Measurements from ENCODE around the gene KCNIP1.

The KCNIP1 gene

DNA sequence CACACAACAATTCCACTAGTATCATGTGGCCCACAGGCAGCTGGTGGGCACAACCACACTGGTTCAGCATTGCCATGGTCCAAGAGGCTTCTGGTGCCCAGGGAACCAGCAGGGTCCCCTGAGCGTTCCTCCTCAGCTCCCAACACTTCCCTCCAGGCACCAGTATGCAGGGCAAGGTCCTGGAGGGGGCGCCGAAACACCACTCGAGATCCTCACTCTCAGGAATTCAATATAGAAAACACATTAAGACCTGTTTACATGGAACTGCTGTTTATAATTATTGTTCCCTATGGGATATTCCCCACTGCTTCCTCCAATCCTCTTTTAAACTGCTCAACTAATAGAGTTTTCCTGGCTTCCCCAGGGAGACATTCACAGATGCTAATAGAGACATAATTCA is 187.8 kb downstream of the KCNIP1 start:
- H4K91ac ChIP-seq (ENCODE audit: low read length), result no peak overlapping the region
- no peak overlapping the region for H3K27ac ChIP-seq (ENCODE audit: low read length, poor library complexity, severe bottlenecking)
- H3K9ac ChIP-seq (ENCODE audit: low read length), result no peak overlapping the region
- H4K8ac ChIP-seq (ENCODE audit: low read length), result no peak overlapping the region
- H3K23ac ChIP-seq (ENCODE audit: low read length in 2 of 2), result no peak overlapping the region
- H3K9me3 ChIP-seq (ENCODE audit: control insufficient read depth, low read length), result no peaks in the 10 kb centered on the region
- no peaks in the 10 kb centered on the region for H3K4me1 ChIP-seq (ENCODE audit: control insufficient read depth, insufficient read depth, low read depth, low read length)
- no peak overlapping the region for H2BK15ac ChIP-seq (ENCODE audit: low read depth, poor library complexity, severe bottlenecking)
- peaks cover 33 to 50% of the 10 kb centered on the region in 2 experiments for H3K27me3 ChIP-seq (ENCODE audit: control insufficient read depth in 1 of 2, insufficient read depth in 1 of 2, low read length in 2 of 2)
- no peak overlapping the region for H3K4ac ChIP-seq (ENCODE audit: low read depth in 1 of 2, low read length in 2 of 2)
- no peak overlapping the region for H2BK12ac ChIP-seq (ENCODE audit: low read length in 2 of 2)
- WGBS, result 15% methylated on average over 4 of the region's 4 CpGs
- no peak overlapping the region for H3K18ac ChIP-seq (ENCODE audit: low read depth in 1 of 2, low read length in 2 of 2)
- no peaks in the 10 kb centered on the region for H3K36me3 ChIP-seq (ENCODE audit: control insufficient read depth in 1 of 2, insufficient read depth in 2 of 2, low read depth in 1 of 2, low read length in 2 of 2)
- H3K14ac ChIP-seq (ENCODE audit: low read length in 2 of 2), result no peak overlapping the region
- no peak overlapping the region for H3K4me2 ChIP-seq (ENCODE audit: low read length, poor library complexity, severe bottlenecking)
- H3K4me3 ChIP-seq (ENCODE audit: insufficient read depth in 1 of 2, low read depth in 1 of 2, low read length in 2 of 2), result no peak overlapping the region
- H3K79me1 ChIP-seq (replicated peaks; ENCODE audit: low read length, poor library complexity, severe bottlenecking), result no peaks in the 10 kb centered on the region
- DNase-seq, result no peak
- no peak overlapping the region for H2AK5ac ChIP-seq (ENCODE audit: low read length, severe bottlenecking)
- H2BK120ac ChIP-seq (ENCODE audit: low read depth, low read length), result no peak overlapping the region
- H2BK5ac ChIP-seq (ENCODE audit: low read depth, low read length, poor library complexity, severe bottlenecking), result no peak overlapping the region
- no peak overlapping the region for H2AFZ ChIP-seq (ENCODE audit: low read depth, low read length)

DNA sequence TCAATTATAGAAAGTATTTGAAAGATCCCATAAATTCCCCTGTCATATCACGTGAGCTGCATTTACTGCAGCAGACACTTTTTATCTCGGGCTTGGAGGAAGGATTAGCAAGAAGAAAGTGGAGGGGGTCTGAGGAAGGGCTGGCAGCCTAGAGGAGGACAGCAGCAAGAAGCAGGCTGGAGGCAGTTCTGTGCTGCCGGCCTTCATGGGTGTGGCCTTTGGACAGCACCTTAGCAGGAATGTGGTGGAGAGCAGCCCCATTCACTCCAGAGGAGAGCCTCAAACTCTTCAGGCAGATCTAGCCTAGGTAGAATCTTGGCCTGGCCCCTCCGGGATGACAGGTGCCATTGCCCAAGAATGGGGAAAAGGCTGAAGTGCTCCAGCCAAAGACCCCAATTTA is 189.9 kb downstream of the KCNIP1 start:
- Histone ChIP-seq H3K27me3 (ENCODE audit: control insufficient read depth in 1 of 2, insufficient read depth in 1 of 2, low read length in 2 of 2) (peaks cover 43 to 59% of the 10 kb centered on the region in 2 experiments), H2BK15ac (ENCODE audit: low read depth, poor library complexity, severe bottlenecking) (no peak overlapping the region), H3K4me3 (ENCODE audit: insufficient read depth in 1 of 2, low read depth in 1 of 2, low read length in 2 of 2) (no peak overlapping the region), H2AK5ac (ENCODE audit: low read length, severe bottlenecking) (no peak overlapping the region), H3K27ac (ENCODE audit: low read length, poor library complexity, severe bottlenecking) (no peak overlapping the region), H3K23ac (ENCODE audit: low read length in 2 of 2) (no peak overlapping the region), H3K9me3 (ENCODE audit: control insufficient read depth, low read length) (no peaks in the 10 kb centered on the region), H3K36me3 (ENCODE audit: control insufficient read depth in 1 of 2, insufficient read depth in 2 of 2, low read depth in 1 of 2, low read length in 2 of 2) (no peaks in the 10 kb centered on the region), H2BK12ac (ENCODE audit: low read length in 2 of 2) (no peak overlapping the region), H3K9ac (ENCODE audit: low read length) (no peak overlapping the region), H3K18ac (ENCODE audit: low read depth in 1 of 2, low read length in 2 of 2) (no peak overlapping the region), H4K8ac (ENCODE audit: low read length) (no peak overlapping the region), H3K4ac (ENCODE audit: low read depth in 1 of 2, low read length in 2 of 2) (no peak overlapping the region), H2AFZ (ENCODE audit: low read depth, low read length) (no peak overlapping the region), H2BK120ac (ENCODE audit: low read depth, low read length) (no peak overlapping the region), H2BK5ac (ENCODE audit: low read depth, low read length, poor library complexity, severe bottlenecking) (no peak overlapping the region), H3K4me2 (ENCODE audit: low read length, poor library complexity, severe bottlenecking) (no peak overlapping the region), H3K79me1 (replicated peaks; ENCODE audit: low read length, poor library complexity, severe bottlenecking) (no peaks in the 10 kb centered on the region), H3K14ac (ENCODE audit: low read length in 2 of 2) (no peak overlapping the region), H4K91ac (ENCODE audit: low read length) (no peak overlapping the region), H3K4me1 (ENCODE audit: control insufficient read depth, insufficient read depth, low read depth, low read length) (no peaks in the 10 kb centered on the region)
- no peak for DNase-seq
- WGBS, result 50% methylated on average over 4 of the region's 4 CpGs

DNA sequence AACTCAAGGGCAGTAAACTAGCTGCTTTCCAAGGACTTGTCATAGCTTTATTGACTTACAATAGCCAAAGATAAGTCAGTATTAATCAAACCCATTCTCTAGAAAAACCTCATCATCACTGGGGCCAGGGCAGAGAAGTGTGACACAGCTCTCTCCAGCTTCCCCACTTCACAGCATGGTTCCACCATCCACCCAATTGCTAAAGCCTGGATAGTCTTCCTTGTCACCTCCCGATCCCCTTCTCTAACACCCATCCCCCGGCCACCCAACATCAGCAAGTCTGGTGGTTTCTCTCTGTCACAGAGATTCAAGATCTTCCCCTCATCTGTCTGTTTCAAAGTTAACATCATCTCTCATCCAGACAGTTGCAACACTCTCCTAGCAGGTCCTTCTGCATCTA is 191.1 kb downstream of the KCNIP1 start:
- Histone ChIP-seq H2BK120ac (ENCODE audit: low read depth, low read length) (no peak overlapping the region), H2BK5ac (ENCODE audit: low read depth, low read length, poor library complexity, severe bottlenecking) (no peak overlapping the region), H3K9me3 (ENCODE audit: control insufficient read depth, low read length) (no peaks in the 10 kb centered on the region), H3K4me3 (ENCODE audit: insufficient read depth in 1 of 2, low read depth in 1 of 2, low read length in 2 of 2) (no peak overlapping the region), H3K79me1 (replicated peaks; ENCODE audit: low read length, poor library complexity, severe bottlenecking) (no peaks in the 10 kb centered on the region), H3K14ac (ENCODE audit: low read length in 2 of 2) (no peak overlapping the region), H3K4me2 (ENCODE audit: low read length, poor library complexity, severe bottlenecking) (no peak overlapping the region), H3K23ac (ENCODE audit: low read length in 2 of 2) (no peak overlapping the region), H3K9ac (ENCODE audit: low read length) (no peak overlapping the region), H2AFZ (ENCODE audit: low read depth, low read length) (no peak overlapping the region), H3K4me1 (ENCODE audit: control insufficient read depth, insufficient read depth, low read depth, low read length) (no peaks in the 10 kb centered on the region), H3K18ac (ENCODE audit: low read depth in 1 of 2, low read length in 2 of 2) (no peak overlapping the region), H2BK12ac (ENCODE audit: low read length in 2 of 2) (no peak overlapping the region), H2AK5ac (ENCODE audit: low read length, severe bottlenecking) (no peak overlapping the region), H4K91ac (ENCODE audit: low read length) (no peak overlapping the region), H4K8ac (ENCODE audit: low read length) (no peak overlapping the region), H2BK15ac (ENCODE audit: low read depth, poor library complexity, severe bottlenecking) (no peak overlapping the region), H3K4ac (ENCODE audit: low read depth in 1 of 2, low read length in 2 of 2) (no peak overlapping the region), H3K27ac (ENCODE audit: low read length, poor library complexity, severe bottlenecking) (no peak overlapping the region), H3K36me3 (ENCODE audit: control insufficient read depth in 1 of 2, insufficient read depth in 2 of 2, low read depth in 1 of 2, low read length in 2 of 2) (no peaks in the 10 kb centered on the region), H3K27me3 (ENCODE audit: control insufficient read depth in 1 of 2, insufficient read depth in 1 of 2, low read length in 2 of 2) (peaks cover 47 to 61% of the 10 kb centered on the region in 2 experiments)
- no peak for DNase-seq
- 19% methylated on average over 2 of the region's 2 CpGs for WGBS

DNA sequence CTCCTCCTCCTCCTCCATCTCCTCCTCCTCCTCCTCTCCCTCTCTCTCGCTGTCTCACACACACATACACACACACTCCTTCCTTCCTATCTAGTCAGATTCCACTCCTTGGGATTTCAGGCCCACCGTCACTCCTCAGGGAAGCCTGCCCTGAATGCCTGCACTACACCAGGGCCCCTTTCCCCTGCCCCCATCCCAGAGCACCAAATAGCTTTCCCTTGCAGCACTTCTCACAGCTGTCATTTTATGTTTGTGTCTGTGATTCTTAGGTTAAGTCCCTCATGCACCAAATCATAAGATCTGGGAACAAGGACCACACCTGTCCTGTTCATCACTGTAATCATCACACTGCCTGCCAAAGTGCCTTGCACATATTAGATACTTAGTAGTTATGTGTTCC is 193.2 kb downstream of the KCNIP1 start:
- Histone ChIP-seq H3K18ac (ENCODE audit: low read depth in 1 of 2, low read length in 2 of 2) (no peak overlapping the region), H3K4me1 (ENCODE audit: control insufficient read depth, insufficient read depth, low read depth, low read length) (no peaks in the 10 kb centered on the region), H3K79me1 (replicated peaks; ENCODE audit: low read length, poor library complexity, severe bottlenecking) (no peaks in the 10 kb centered on the region), H3K4me2 (ENCODE audit: low read length, poor library complexity, severe bottlenecking) (no peak overlapping the region), H4K91ac (ENCODE audit: low read length) (no peak overlapping the region), H3K23ac (ENCODE audit: low read length in 2 of 2) (no peak overlapping the region), H3K27me3 (ENCODE audit: control insufficient read depth in 1 of 2, insufficient read depth in 1 of 2, low read length in 2 of 2) (peaks cover 47 to 49% of the 10 kb centered on the region in 2 experiments), H2BK120ac (ENCODE audit: low read depth, low read length) (no peak overlapping the region), H4K8ac (ENCODE audit: low read length) (no peak overlapping the region), H2AFZ (ENCODE audit: low read depth, low read length) (no peak overlapping the region), H3K27ac (ENCODE audit: low read length, poor library complexity, severe bottlenecking) (no peak overlapping the region), H3K14ac (ENCODE audit: low read length in 2 of 2) (no peak overlapping the region), H3K4me3 (ENCODE audit: insufficient read depth in 1 of 2, low read depth in 1 of 2, low read length in 2 of 2) (no peak overlapping the region), H3K36me3 (ENCODE audit: control insufficient read depth in 1 of 2, insufficient read depth in 2 of 2, low read depth in 1 of 2, low read length in 2 of 2) (no peaks in the 10 kb centered on the region), H2AK5ac (ENCODE audit: low read length, severe bottlenecking) (no peak overlapping the region), H3K4ac (ENCODE audit: low read depth in 1 of 2, low read length in 2 of 2) (no peak overlapping the region), H2BK5ac (ENCODE audit: low read depth, low read length, poor library complexity, severe bottlenecking) (no peak overlapping the region), H3K9me3 (ENCODE audit: control insufficient read depth, low read length) (no peaks in the 10 kb centered on the region), H3K9ac (ENCODE audit: low read length) (no peak overlapping the region), H2BK12ac (ENCODE audit: low read length in 2 of 2) (no peak overlapping the region), H2BK15ac (ENCODE audit: low read depth, poor library complexity, severe bottlenecking) (no peak overlapping the region)
- DNase-seq, result no peak
- WGBS, result 57% methylated on average over 2 of the region's 2 CpGs
